KBM-7 (cell line): ENCODE measurements around the gene TBR1.

Source experiments
- DNase-seq: peaks from one replicate; pipeline ENCODE4 v3.0.0-alpha.2; 2015
- in situ Hi-C: fragments of 300-500 bp; cut with MboI; formaldehyde crosslinking; loops from 2 replicates; pipeline ENCODE4 v1.14.3; 2020; ENCODE audit warnings: low sequenced_read_pairs, low pct_unique_long_range_greater_than_20kb, mixed read lengths

TBR1 gene

DNA sequence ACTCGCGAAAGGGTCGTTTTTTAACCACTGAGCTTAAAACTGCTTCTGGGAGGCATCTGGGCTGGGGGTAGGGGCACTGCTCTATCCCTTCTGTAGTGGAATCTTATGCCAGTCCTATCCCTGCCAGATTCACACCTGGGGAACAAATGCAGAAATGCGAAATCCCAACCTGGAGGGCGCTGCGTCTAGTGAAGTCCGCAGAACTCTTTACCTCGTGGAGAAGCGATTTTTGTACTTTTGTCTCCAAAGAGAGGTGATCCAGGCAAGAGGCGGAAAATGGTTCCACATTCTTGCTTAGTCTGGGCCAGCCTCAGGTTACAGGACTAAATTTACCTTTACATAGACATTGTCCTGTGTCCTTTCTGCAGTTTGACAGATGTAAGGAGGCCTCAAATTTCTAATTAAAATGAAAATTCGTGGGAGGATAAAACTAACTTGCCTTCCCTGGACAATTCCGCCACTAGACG lies 10.4 kb downstream of the TBR1 start:
- in situ Hi-C loops = no loop called here
- no peak for DNase-seq

DNA sequence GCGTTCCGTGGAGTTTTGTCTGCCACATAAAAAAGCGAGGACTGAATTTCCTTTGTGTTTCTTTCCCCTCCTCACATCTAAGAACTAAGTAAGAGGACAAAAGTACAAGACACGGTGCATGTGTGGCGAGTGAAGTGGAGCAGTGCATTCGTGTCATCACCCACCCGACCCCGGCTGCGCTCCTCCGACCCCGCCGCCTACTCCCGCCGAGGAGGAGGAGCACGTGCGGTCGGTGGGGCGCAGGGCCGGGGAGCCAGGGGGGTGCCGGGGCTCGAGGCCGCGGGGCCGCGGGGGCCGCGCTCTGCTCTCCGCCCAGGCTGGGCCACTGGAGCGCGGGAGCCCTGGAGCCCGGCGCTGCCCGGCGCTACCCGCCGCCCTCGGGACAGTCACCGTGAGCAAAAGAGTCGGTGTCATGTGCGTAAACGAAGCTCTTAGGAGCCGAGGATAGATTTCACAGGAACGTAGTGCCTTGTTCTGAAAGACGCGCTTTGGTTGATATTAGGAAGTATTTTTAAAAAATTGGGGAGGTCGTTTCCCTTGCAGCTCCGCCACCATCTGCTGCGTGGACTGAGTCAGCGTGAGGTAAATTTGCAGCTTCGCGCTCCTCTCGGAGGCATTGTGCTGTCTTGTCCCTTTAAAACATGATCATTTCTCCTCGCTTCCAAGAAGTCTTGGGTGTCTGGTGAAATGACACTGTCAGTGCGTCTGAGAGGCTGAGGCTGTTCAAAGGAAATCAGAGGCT lies 11.0 kb downstream of the TBR1 start:
- in situ Hi-C loops = no loop called here
- DNase-seq = no peak

DNA sequence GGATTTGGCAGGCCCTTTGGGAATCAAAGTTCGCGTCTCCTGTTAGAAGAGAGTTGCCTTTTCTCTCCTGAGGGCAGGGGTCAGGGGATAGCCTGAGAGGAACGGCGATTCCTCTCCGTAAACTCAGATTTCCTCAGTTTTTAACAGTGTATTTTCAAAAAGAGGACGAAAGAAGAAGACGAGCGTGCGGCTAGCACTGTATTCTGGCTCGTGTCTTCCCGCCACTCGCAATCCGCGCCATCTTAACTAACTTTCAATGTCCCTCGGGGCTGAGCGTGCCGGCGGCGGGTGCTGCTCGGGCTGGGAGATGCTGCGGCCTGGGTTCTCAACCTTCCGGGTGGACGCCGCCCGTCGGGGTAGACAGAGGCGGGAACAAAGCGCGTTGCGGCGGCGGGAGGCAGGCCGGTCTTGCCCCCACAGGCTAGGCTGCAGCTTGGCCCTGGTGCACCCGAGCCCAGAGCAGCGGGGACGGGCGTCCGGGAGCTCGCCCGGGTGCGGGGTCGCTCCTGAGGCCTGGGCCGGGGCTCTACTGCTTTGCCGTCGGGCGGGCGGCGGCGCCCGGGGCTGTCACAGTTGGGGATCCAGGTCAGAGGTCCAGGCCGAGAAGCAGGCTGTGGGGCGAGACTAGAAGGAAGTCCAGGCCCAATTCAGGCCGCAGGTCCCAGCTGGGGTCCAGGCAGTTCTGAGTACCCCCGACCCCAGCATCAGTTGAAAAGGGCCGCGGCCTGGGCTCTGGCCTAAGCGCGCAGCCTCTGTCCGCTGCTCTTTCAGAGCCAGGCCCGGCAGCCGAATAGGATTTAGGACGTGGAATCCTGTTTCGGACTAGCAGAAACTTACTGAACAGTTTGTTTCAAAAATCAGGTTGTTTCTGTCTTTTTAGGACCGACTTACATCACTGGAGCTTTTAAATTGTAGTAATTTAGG lies 11.8 kb downstream of the TBR1 start:
- in situ Hi-C loops = no loop called here
- no peak for DNase-seq

DNA sequence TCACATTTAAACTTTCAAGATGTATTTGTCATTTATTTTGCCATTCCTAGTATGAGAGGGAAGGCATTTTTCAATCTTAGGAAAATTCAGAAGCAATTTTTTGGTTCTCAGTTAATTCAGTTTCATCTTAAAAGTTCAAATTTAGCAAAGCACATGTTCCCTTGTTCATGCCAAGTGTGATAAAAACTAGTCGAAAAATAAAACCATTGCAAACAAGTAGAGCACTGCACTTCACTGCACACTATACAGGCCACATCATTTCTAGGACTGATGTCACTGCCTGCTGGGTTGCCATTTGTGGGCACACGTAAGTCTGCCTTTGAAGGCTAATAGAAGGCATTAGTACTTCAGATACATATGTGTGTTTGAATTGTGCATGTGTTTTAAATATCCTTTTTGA lies 14.3 kb downstream of the TBR1 start:
- DNase-seq = no peak
- in situ Hi-C loops = no loop called here

GRCh38 chr2:161432107-161432506 lies 16.0 kb downstream of the TBR1 start:
- DNase-seq = no peak
- in situ Hi-C loops = no loop called here

DNA sequence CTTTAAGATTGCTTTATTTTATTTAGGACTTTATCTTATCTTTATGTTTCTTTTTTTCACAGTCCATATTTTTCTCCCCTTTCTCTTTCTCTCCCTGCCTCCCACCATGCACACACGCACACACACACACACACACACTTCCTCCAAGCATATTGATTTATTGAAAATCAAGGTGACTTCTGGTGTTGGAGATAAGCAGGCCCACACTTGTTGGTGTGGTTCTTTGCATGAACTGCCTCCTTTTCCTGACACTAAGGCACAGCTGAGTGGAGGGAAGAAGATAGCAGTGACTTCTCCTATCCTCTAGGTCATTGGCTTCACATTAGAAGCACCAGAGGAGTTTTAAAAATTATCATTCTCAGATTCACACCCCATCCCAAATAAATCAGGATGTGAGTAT lies 18.0 kb downstream of the TBR1 start:
- in situ Hi-C loops = no loop called here
- DNase-seq = peak; percentile 77

- in situ Hi-C loops = no loop called here
- DNase-seq = no peak
Observed at GRCh38 chr2:161436411-161436810, 20.3 kb downstream of the TBR1 start.

DNA sequence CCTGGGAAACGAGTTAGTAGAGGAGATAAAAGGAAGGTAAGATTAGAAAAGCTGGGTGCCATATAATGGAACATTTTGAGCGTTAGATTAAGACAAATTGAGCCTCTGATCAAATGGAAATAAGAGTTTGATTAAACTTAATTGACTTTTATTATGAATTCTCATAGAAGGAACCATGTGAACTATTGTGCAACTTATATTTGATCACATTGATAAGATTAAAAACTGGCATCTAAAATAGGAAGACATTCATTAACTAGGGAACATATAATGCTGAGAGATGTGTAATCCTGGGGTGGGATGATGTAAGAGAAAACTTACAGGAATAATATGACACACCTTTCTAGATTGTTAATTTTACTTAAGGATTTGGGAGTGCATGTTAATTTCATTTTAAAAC lies 22.5 kb downstream of the TBR1 start:
- in situ Hi-C loops = no loop called here

GRCh38 chr2:161445097-161445496 lies 29.0 kb downstream of the TBR1 start:
- in situ Hi-C loops = no loop called here
- no peak for DNase-seq

More for the DNA sequence above, 22.5 kb downstream of the TBR1 start:
- DNase-seq = no peak

DNA sequence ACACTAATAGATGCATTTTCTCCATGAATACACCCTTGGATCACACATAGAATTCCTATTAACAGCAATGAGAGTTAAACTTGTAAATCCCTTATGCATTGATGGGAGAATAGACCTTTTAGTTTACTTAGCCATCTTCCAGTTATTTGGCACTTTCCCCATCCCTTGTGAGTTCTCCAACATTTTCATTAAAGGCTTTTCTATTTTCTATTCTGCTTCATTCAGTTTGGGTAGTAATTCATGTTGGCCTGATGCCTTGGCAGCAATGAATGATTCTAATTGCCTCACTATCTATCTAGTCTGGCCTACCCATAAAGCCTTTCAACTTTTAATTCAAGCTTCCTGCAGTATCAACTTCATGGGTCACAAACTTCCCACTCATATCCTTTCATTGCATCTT lies 32.3 kb downstream of the TBR1 start:
- in situ Hi-C loops = no loop called here

GRCh38 chr2:161471631-161472030 lies 55.5 kb downstream of the TBR1 start:
- DNase-seq = no peak
- in situ Hi-C loops = no loop called here

More for the DNA sequence above, 32.3 kb downstream of the TBR1 start:
- no peak for DNase-seq

GRCh38 chr2:161474920-161475319 lies 58.8 kb downstream of the TBR1 start:
- in situ Hi-C loops = no loop called here
- no peak for DNase-seq
